Suprapubic skin (tissue), 3 donors: Measurements from ENCODE around the gene NOL12.

ENCODE experiments used
- POLR2A ChIP-seq, 2 donors: fragments of 450-650 bp; IDR thresholded peaks; one replicate each; pipeline ENCODE4 v1.6.1; 2017; ENCODE audit warnings: antibody characterized with exemption in 2 of 2, mild to moderate bottlenecking in 2 of 2, moderate library complexity in 2 of 2
- TF ChIP-seq, protein P1 (sequence below), 2 donors: fragments of 200-600 bp in 1 of 2; fragments of 450-650 bp in 1 of 2; sonication (generic) in 1 of 2; IDR thresholded peaks; one replicate each; pipeline ENCODE4 v1.5.1; 2016 to 2019; ENCODE audit warnings: antibody characterized with exemption in 2 of 2, mild to moderate bottlenecking in 1 of 2, moderate library complexity in 1 of 2

GRCh38 chr22:37664249-37665101 lies 21.7 kb upstream of the NOL12 start:
- TF ChIP-seq, protein P1, sequence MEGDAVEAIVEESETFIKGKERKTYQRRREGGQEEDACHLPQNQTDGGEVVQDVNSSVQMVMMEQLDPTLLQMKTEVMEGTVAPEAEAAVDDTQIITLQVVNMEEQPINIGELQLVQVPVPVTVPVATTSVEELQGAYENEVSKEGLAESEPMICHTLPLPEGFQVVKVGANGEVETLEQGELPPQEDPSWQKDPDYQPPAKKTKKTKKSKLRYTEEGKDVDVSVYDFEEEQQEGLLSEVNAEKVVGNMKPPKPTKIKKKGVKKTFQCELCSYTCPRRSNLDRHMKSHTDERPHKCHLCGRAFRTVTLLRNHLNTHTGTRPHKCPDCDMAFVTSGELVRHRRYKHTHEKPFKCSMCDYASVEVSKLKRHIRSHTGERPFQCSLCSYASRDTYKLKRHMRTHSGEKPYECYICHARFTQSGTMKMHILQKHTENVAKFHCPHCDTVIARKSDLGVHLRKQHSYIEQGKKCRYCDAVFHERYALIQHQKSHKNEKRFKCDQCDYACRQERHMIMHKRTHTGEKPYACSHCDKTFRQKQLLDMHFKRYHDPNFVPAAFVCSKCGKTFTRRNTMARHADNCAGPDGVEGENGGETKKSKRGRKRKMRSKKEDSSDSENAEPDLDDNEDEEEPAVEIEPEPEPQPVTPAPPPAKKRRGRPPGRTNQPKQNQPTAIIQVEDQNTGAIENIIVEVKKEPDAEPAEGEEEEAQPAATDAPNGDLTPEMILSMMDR (IDR thresholded peaks at IDR 0.05), result no peak
- no peak for TF ChIP-seq POLR2A (IDR thresholded peaks at IDR 0.05)
